Sigmoid colon (tissue), 4 donors: ENCODE results near the gene TMEM254.

Source experiments
- EP300 ChIP-seq, 4 donors: sonication (generic); formaldehyde crosslinking; IDR thresholded peaks; one replicate each; pipeline ENCODE4 v1.6.1; 2017; ENCODE audit warnings: antibody characterized with exemption in 4 of 4
- POLR2A ChIP-seq, 2 donors: fragments of 450-650 bp; IDR thresholded peaks; one replicate each; pipeline ENCODE4 v1.6.1; 2016; ENCODE audit warnings: antibody characterized with exemption in 2 of 2, mild to moderate bottlenecking in 2 of 2, moderate library complexity in 2 of 2
- POLR2AphosphoS5 ChIP-seq, 4 donors: sonication (generic); formaldehyde crosslinking; IDR thresholded peaks; one replicate each; pipeline ENCODE4 v1.6.1; 2017; ENCODE audit warnings: antibody characterized with exemption in 4 of 4
- TF ChIP-seq, protein P1 (sequence below), 4 experiments: fragments of 450-650 bp in 3 of 4; fragments of 200-600 bp in 1 of 4; IDR thresholded peaks; one replicate each; pipeline ENCODE4 v1.5.1; 2016 to 2019; ENCODE audit warnings: antibody characterized with exemption in 4 of 4, mild to moderate bottlenecking in 3 of 4, moderate library complexity in 2 of 4

DNA sequence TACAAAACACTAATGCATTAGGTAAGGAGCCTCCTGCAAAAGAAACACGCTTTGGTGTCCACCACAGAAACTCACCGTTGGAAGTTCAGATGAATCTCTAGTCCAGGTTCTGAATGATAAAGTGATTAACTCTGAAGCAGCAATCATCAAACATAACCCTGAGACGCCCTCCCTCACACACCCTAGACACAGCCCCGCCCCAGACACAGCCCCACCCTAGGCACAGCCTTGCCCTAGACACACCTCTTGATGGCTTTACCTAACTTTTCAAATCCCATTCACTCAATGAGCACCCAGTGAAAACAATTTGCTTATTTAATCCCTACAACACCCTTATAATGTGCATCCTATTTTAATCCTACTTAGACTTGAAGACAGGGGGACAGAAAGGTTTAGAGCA is 21.3 kb upstream of the TMEM254 start:
- TF ChIP-seq, protein P1, sequence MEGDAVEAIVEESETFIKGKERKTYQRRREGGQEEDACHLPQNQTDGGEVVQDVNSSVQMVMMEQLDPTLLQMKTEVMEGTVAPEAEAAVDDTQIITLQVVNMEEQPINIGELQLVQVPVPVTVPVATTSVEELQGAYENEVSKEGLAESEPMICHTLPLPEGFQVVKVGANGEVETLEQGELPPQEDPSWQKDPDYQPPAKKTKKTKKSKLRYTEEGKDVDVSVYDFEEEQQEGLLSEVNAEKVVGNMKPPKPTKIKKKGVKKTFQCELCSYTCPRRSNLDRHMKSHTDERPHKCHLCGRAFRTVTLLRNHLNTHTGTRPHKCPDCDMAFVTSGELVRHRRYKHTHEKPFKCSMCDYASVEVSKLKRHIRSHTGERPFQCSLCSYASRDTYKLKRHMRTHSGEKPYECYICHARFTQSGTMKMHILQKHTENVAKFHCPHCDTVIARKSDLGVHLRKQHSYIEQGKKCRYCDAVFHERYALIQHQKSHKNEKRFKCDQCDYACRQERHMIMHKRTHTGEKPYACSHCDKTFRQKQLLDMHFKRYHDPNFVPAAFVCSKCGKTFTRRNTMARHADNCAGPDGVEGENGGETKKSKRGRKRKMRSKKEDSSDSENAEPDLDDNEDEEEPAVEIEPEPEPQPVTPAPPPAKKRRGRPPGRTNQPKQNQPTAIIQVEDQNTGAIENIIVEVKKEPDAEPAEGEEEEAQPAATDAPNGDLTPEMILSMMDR (IDR thresholded peaks at IDR 0.05): no peak
- TF ChIP-seq EP300 (IDR thresholded peaks at IDR 0.05) (no peak), POLR2A (IDR thresholded peaks at IDR 0.05) (no peak), POLR2AphosphoS5 (IDR thresholded peaks at IDR 0.05) (no peak)
